ENCODE results near the gene GTF2IRD1. TPM values are rescaled to one million over a fixed set of nuclear protein-coding genes. Genes with fewer than 3 reads are reported as not detected.
A peak's percentile ranks its signal among the peaks of the same experiment; 100 is the strongest.
"Not testable (repeated sequence)": the region's sequence is repeated elsewhere in the genome, so short reads cannot be mapped to it uniquely, and the experiment has no call there.

Gene GTF2IRD1
- total RNA-seq, 1 donor from 2014 or later: 2.7 TPM

DNA sequence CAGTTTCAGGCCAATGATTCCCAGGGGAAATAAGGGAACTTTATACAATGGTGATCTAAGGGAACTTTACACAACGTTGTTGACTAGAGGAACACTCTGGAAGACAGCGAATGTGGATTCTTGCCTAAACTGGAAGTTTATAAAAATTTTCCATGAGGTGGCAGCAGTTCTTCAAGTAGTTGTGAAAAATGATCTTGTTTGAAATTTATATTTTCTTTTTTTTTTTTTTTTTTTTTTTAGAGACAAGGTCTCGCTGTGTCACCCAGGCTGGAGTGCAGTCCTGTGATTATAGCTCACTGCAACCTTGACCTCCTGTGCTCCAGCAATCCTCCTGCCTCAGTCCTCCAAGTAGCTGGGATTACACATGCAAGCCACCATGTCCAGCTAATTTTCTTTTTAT is 171.7 kb downstream of the GTF2IRD1 start:
- intact Hi-C loops (cut with micrococcal nuclease): no loop called here
- H3K27ac Mint-ChIP-seq: no peak overlapping the region
- peaks cover 2% of the 10 kb centered on the region for H3K4me1 Mint-ChIP-seq
- H3K27me3 Mint-ChIP-seq: no peaks in the 10 kb centered on the region
- H3K4me3 Mint-ChIP-seq: no peak overlapping the region
- no peaks in the 10 kb centered on the region for H3K36me3 Mint-ChIP-seq (ENCODE audit: low read depth)
- no peaks in the 10 kb centered on the region for H3K9me3 Mint-ChIP-seq
- DNase-seq: no peak

DNA sequence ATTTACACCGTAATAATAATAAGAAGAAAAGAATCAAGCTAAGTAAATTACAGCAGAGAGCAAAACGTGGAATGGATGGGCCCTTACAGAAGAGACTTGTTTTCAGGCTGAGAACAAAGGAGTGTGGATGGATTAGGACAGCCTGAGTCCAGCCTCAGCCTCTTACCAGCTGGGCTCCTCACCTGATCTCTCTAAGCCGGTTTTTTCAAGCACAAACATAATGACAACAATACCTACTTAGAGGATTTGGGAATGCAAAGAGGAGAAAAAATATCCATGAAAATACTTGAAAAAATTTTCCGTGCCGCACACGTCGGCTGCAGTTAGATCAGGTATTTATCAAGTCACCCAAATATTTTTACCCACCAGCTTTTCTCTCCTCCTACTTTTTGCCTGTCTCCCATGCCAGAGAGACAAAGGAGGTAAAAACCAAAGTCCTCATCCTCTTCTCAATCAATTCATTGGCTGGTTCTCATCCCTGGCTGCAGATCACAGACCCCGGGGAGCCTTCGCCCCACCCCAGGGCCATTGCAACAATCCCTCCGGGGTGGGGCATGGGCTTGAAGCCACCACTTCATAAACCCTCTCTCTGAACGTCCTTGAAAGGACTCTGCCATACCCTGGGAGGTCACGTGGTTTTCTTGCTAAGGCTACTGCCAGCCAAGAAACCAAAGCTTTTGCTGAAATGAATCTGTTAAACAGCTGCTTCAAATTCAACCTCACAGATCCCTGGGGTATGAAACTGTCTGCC is 174.1 kb downstream of the GTF2IRD1 start:
- Mint-ChIP-seq H3K27ac (no peak overlapping the region), H3K27me3 (no peaks in the 10 kb centered on the region), H3K9me3 (no peaks in the 10 kb centered on the region), H3K4me1 (peaks cover 2% of the 10 kb centered on the region), H3K36me3 (ENCODE audit: low read depth) (no peaks in the 10 kb centered on the region), H3K4me3 (no peak overlapping the region)
- no peak for DNase-seq
- intact Hi-C loops (cut with micrococcal nuclease): no loop called here

DNA sequence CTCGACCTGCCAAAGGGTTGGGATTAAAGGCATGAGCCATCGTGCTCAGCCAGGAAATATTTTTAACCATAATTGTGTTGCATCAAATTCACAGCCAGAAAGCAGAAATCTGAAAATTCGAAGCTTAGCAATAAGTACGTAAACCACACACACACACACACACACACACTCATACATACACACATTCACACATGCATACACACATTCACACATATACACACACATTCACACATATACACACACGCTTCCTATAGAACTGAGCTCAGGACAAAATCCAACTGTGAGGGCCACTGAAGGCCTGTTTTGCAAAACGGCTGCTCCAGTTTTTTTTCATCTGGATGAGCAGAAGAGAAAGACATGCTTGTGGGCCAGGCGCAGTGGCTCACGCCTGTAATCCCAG is 178.8 kb downstream of the GTF2IRD1 start:
- Mint-ChIP-seq H3K27ac (no peak overlapping the region), H3K9me3 (no peaks in the 10 kb centered on the region), H3K4me3 (no peak overlapping the region), H3K4me1 (no peaks in the 10 kb centered on the region), H3K27me3 (no peaks in the 10 kb centered on the region), H3K36me3 (ENCODE audit: low read depth) (no peaks in the 10 kb centered on the region)
- no peak for DNase-seq
- intact Hi-C loops (cut with micrococcal nuclease): no loop called here

DNA sequence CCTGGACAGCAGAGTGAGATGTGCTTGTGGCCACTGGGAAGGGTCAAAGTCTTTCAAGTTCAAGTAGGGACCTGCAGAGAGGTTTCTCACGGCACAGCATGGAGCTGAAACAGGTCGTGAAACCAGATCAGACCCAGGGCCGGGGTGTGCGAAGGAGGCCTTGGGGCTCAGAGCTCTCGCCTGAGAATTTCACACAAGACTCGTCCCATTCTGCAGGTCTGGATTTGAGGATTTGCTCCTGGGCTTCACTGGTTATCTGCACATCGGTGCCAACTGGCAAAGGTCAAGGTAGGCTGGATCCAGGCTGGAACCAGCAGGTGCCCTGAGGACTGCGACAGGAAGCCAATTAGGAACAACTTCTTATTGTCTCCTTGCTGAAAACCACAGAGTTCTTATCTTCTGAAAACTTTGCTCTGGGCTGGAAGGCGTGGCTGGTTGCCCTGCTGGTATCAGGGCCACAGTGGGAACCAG is 179.8 kb downstream of the GTF2IRD1 start:
- intact Hi-C loops (cut with micrococcal nuclease): no loop called here
- no peaks in the 10 kb centered on the region for H3K36me3 Mint-ChIP-seq (ENCODE audit: low read depth)
- H3K4me3 Mint-ChIP-seq: no peak overlapping the region
- H3K4me1 Mint-ChIP-seq: no peaks in the 10 kb centered on the region
- H3K27me3 Mint-ChIP-seq: no peaks in the 10 kb centered on the region
- no peak for DNase-seq
- no peak overlapping the region for H3K27ac Mint-ChIP-seq
- no peaks in the 10 kb centered on the region for H3K9me3 Mint-ChIP-seq

DNA sequence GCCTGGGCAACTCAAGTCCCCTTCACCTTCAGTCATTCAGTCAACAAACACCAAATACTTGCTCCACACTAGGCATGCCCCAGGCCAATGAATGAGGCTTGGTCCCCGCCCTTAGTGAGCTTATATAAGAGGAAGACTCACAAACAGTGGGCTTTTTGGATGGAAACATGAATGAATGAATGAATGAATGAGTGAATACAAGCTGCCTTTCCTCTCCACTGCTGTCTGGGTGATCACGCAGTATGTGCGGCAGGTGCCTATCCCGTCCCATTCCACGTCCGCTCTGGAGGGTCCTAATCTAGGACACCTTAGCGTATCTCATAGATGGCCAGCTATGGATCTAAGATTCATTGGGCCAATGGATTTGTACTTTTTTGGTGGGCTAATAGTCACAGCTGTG is 184.0 kb downstream of the GTF2IRD1 start:
- no peaks in the 10 kb centered on the region for H3K27me3 Mint-ChIP-seq
- no peaks in the 10 kb centered on the region for H3K9me3 Mint-ChIP-seq
- peaks cover 7% of the 10 kb centered on the region for H3K4me1 Mint-ChIP-seq
- DNase-seq: no peak
- no peaks in the 10 kb centered on the region for H3K36me3 Mint-ChIP-seq (ENCODE audit: low read depth)
- H3K4me3 Mint-ChIP-seq: no peak overlapping the region
- H3K27ac Mint-ChIP-seq: no peak overlapping the region
- intact Hi-C loops (cut with micrococcal nuclease): no loop called here

DNA sequence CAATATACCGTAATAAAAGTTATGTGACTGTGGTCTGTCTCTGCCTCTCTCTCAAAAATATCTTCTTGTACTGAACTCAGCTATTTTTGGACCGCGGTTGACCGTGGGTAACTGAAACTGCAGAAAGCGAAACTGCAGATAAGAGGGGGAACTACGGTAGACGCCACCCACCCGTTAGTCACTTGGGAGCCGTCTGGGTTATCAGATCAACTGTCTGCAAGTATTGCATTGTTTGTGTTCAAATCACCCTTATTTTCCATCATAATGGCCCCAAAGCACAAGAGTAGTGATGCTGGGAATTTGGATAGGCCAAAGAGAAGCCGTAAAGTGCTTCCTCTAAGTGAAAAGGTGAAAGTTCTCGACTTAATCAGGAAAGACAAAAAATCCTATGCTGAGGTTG is 196.3 kb downstream of the GTF2IRD1 start:
- not testable (repeated sequence) for H3K36me3 Mint-ChIP-seq (ENCODE audit: low read depth); H3K9me3 Mint-ChIP-seq; H3K27me3 Mint-ChIP-seq
- DNase-seq: peak; percentile 91
- intact Hi-C loops (cut with micrococcal nuclease): loop anchor here (1.0 kb wide), 1 partner anchor 10 kb away; no protein-coding TSS in a partner anchor
- peaks cover 32% of the 10 kb centered on the region for H3K4me1 Mint-ChIP-seq
- H3K27ac Mint-ChIP-seq: peak overlapping the region; percentile 88
- peak overlapping the region; percentile 77 for H3K4me3 Mint-ChIP-seq

DNA sequence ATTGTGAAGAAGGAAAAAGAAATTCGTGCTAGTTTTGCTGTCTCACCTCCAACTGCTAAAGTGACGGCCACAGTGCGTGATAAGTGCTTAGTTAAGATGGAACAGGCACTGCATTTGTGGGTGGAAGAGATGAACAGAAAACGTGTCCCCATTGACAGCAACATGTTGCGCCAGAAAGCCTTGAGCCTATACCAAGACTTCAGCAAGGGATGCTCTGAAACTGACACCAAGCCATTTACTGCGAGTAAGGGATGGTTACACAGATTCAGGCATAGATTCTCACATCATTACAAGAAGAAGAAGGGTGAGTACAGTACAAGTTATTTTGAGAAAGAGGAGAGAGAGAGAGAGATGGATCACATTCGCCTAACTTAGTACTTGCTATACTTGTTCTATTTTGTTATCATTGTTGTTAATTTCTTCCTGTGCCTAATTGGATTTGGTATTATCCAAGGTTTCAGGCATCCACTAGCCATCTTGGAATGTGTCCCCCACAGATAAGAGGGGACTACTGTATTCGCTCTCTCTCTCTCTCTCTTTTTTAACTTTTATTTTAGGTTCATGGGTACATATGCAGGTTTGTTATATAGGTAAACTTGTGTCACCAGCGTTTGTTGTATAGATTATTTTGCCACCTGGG is 196.9 kb downstream of the GTF2IRD1 start:
- peak; percentile 73 for DNase-seq
- not testable (repeated sequence) for H3K36me3 Mint-ChIP-seq (ENCODE audit: low read depth); H3K9me3 Mint-ChIP-seq; H3K27me3 Mint-ChIP-seq
- Mint-ChIP-seq H3K4me3 (peak overlapping the region; percentile 77), H3K27ac (peak overlapping the region; percentile 88), H3K4me1 (peaks cover 37% of the 10 kb centered on the region)
- intact Hi-C loops (cut with micrococcal nuclease): loop anchor here (1.0 kb wide), 1 partner anchor 10 kb away; no protein-coding TSS in a partner anchor

DNA sequence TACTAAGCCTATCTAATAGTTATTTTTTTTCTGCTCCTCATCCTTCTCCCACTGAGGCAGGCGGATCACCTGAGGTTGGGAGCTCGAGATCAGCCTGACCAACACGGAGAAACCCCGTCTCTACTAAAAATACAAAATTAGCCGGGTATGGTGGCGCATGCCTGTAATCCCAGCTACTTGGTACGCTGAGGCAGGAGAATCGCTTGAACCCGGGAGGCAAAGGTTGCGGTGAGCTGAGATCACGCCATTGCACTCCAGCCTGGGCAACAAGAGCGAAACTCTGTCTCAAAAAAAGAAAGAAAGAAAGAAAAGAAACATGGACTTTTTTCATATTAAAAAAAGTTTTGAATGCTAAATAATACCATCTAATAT is 197.4 kb downstream of the GTF2IRD1 start:
- intact Hi-C loops (cut with micrococcal nuclease); H3K36me3 Mint-ChIP-seq (ENCODE audit: low read depth); H3K9me3 Mint-ChIP-seq; DNase-seq; H3K27me3 Mint-ChIP-seq: not testable (repeated sequence)
- Mint-ChIP-seq H3K27ac (peak overlapping the region; percentile 88), H3K4me3 (peak overlapping the region; percentile 77), H3K4me1 (peaks cover 42% of the 10 kb centered on the region)

Other genes starting within 250 kb of the GTF2IRD1 start
- gene LAT2, start 243.9 kb upstream of the GTF2IRD1 start, total RNA-seq: 13.8 and 16.9 TPM in 2 replicates
- 88.0 and 94.7 TPM in 2 replicates for gene RFC2, start 199.5 kb upstream of the GTF2IRD1 start, total RNA-seq
- gene CLIP2, start 164.5 kb upstream of the GTF2IRD1 start, total RNA-seq: 1.2 and 1.4 TPM in 2 replicates
- 185 and 189 TPM in 2 replicates for gene GTF2I, start 203.8 kb downstream of the GTF2IRD1 start, total RNA-seq

Measured in activated CD4-positive, alpha-beta T cell treated with anti-CD3 and anti-CD28 coated beads, Interleukin-2, amount 10 ng/mL, durations not matched to agents 24 days and 14 days (primary cell).